ENCODE measurements around the gene ABHD2.
A peak's percentile ranks its signal among the peaks of the same experiment; 100 is the strongest.
"Not testable (repeated sequence)": the region's sequence is repeated elsewhere in the genome, so short reads cannot be mapped to it uniquely, and the experiment has no call there.

The ABHD2 gene, protein sequence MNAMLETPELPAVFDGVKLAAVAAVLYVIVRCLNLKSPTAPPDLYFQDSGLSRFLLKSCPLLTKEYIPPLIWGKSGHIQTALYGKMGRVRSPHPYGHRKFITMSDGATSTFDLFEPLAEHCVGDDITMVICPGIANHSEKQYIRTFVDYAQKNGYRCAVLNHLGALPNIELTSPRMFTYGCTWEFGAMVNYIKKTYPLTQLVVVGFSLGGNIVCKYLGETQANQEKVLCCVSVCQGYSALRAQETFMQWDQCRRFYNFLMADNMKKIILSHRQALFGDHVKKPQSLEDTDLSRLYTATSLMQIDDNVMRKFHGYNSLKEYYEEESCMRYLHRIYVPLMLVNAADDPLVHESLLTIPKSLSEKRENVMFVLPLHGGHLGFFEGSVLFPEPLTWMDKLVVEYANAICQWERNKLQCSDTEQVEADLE

GRCh38 chr15:89087830-89088604 is at the start of gene ABHD2:
Gene ABHD2, plus strand, starts transcription at chr15:89088456. Its CDS starts 27,872 bp downstream, at chr15:89116328.
- DNase-seq: peak; percentile 100

DNA sequence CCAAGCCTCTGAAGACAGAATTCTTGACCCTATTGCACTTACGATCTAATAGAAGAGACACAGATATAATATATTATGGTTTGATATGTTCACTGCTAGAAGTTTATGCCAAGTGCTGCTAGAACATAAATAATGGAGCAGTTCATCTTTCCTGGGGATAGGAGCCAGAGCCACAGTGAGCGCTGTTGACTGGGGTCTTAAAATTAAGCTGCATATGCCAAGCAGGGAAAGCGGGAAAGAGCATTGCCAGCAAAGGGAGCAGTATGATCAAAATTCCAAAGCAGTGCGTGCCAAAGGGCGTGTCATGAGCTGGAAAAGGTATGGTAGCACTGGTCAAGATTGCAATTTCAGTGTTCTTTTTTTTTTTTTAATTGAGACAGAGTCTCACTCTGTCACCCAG is 49.1 kb upstream of the ABHD2 start:
- no peak for DNase-seq

- no peak for DNase-seq
Observed at GRCh38 chr15:89041507-89041906, 46.7 kb upstream of the ABHD2 start.

DNA sequence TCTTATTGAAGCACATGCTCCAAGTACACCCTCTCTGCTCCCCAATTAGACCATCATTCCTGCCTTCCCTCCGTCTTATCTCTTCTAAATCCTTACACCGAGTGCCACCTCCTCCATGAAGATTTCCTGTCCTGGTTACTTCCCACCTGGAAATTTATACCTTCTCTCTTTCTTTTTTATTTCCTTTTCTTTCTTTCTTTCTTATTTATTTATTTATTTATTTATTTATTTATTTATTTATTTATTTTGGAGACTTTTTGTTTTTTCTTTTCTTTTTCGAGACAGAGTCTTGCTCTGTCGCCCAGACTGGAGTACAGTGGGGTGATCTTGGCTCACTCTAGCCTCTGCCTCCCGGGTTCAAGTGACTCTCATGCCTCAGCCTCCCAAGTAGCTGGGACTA is 45.9 kb upstream of the ABHD2 start:
- DNase-seq: no peak

DNA sequence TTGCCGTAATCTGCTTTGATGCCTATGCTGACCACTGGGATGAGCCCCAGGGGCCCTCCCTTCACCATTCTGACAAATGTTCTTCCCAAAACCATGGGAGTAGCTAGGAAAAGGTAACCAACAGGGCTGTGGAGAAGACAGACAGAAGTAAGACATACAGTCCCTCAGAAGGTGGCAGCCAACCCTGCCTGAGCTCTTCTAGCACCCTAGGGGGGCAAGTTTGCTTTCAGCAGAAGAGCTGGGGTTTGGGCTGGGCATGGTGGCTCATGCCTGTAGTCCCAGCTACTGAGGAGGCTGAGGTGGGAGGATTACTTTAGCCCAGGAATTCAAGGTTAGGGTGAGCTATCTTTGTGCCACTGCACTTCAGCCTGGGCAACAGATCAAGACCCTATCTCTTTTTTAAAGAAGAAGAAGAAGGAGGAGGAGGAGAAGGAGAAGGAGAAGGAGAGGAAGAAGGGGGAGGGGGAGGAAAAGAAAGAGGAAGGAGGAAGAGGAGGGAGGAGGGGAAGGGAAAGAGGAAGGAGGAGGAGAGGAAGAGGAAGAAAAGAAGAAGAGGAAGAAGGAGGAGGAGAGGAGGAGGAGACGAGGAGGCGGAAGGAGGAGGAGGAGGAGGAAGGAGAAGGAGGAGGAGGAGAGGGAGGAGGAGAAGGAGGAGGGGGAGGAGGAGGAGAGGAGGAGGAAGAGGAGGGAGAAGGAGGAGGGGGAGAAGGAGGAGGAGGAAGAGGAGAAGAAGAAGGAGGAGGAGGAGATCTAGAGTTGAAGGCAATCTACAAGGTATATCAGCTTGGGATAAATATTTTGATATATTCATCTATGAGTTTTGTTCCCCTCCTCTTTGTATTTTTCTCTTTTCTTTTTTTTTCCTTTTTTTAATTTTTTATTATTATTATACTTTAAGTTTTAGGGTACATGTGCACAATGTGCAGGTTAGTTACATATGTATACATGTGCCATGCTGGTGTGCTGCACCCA is 44.9 kb upstream of the ABHD2 start:
- DNase-seq: no peak

DNA sequence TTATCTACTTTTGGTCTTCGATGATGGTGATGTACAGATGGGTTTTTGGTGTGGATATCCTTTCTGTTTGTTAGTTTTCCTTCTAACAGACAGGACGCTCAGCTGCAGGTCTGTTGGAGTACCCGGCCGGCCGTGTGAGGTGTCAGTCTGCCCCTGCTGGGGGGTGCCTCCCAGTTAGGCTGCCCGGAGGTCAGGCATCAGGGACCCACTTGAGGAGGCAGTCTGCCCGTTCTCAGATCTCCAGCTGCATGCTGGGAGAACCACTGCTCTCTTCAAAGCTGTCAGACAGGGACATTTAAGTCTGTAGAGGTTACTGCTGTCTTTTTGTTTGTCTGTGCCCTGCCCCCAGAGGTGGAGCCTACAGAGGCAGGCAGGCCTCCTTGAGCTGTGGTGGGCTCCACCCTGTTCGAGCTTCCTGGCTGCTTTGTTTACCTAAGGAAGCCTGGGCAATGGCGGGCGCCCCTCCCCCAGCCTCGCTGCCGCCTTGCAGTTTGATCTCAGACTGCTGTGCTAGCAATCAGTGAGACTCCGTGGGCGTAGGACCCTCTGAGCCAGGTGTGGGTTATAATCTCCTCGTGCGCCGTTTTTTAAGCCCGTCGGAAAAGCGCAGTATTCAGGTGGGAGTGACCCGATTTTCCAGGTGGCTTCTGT is 39.1 kb upstream of the ABHD2 start:
- DNase-seq: not testable (repeated sequence)

DNA sequence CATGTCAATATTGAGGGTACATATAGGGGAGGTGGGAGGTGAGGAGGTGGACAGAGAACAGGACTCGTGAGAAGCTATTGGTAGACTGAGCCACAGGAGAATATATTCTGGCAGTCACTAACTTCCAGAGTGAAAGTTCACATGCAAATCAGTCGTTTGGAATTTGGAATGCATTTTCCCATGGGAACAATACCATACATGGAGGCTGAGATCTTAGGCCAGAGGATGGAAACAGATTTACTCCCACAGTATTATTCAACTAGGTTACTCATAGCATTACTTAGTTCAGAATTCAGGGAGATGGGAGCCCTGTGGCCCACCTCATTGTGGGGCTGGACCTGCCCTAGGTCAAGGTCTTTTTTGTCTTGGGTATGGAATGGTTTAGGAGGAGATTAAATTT is 36.4 kb upstream of the ABHD2 start:
- no peak for DNase-seq

DNA sequence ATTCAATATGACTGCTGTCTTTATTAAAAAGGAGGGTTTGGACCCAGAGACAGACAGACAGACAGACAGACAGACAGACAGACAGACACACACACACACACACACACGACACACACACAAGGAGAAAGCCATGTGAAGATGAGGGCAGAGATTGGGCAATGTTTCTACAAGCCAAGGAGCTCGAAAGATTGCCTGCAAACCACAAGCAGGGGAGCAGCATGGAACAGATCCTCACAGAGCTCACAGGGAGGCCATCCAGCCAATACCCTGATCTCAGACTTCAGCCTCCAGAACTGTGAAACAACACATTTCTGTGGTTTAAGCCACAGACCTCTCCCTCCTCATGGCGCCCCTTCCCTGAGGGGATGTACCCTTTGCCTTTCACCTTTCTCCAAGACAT is 35.8 kb upstream of the ABHD2 start:
- DNase-seq: no peak

DNA sequence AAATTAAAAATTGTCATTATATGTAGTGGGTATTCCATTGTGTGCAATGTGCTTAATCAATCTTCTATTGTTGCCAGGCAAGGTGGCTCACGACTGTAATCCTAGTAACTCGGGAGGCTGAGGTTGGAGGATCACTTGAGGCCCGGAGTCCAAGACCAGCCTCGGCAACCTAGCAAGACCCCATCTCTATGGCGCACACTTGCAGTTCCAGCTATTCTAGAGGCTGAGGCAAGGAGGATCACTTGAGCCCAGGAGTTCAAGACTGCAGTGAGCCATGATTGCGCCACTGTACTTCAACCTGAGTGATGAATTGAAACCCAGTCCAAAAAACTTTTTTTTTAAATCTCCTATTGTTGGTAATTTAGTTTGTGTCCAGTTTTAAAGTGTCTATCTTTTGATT is 33.4 kb upstream of the ABHD2 start:
- DNase-seq: no peak

GRCh38 chr15:89057506-89058133 is 30.6 kb upstream of the ABHD2 start:
- DNase-seq: peak; percentile 61

DNA sequence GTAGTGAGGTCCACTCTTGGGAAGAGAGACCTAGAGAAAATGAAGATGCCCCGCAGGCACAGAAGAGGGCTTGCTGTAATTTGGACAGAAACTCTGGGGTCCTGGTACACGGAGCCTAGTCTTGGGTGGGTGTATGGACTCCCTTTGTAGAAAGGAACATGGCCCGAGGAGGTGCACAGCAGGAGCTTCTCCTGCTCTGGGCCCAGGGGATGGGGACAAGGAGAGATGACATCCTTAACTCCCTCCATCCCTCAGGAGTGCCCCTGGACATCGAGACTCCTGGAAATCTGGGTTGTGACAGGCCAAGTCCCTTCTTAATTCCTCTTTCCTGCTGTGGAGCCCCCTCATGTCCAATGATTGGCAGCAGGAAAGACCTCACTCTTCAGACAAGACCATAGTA is 29.9 kb upstream of the ABHD2 start:
- DNase-seq: no peak

DNA sequence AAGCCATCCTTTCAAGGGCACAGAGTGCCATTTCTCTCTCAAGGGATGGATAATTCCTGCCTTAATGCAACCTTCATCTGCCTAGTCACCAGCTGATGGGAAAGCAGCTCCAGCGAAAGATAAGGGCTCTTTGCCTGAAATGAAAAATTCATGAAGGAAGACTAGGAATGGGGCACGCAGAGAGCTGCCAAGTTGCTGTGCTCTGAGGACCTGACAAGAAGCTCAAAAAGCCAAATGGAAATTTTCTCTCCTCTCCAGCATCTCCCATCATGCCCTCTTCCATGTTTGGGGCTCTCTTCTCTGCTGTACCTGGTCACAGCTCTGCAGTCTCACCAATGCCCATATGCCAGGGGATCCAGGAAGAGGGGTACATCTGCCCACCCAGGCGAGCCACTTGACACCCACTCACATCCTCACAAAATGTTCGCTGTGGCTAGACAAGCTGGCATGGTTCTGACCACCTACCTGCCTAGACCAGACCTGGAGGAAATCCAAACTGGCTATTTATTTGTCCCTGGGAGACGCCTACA is 29.3 kb upstream of the ABHD2 start:
- DNase-seq: no peak

GRCh38 chr15:89066280-89066679 is 22.0 kb upstream of the ABHD2 start:
- DNase-seq: no peak

- DNase-seq: no peak
Observed at GRCh38 chr15:89067751-89068150, 20.5 kb upstream of the ABHD2 start.

DNA sequence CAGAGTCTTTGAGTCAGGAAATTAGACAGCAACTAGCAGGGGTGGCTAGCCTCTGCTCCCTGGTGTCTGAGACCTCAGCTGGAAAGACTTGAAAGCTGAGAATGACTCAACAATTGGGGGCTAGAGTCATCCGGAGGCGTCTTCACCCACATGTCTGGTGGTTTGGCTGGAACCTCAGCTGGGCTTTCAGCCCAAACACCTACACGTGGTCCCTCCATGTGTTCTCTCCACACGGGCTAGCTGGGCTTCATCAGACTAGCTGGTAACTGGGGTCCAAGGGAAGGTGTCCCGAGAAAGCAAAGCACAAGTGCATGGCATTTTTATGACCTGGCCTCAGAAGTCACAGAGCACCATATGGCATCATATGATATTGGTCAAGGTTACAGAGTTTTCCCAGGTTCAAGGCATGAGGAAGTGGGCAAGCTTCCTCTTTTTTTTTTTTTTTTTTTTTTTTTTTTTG is 19.9 kb upstream of the ABHD2 start:
- DNase-seq: no peak

DNA sequence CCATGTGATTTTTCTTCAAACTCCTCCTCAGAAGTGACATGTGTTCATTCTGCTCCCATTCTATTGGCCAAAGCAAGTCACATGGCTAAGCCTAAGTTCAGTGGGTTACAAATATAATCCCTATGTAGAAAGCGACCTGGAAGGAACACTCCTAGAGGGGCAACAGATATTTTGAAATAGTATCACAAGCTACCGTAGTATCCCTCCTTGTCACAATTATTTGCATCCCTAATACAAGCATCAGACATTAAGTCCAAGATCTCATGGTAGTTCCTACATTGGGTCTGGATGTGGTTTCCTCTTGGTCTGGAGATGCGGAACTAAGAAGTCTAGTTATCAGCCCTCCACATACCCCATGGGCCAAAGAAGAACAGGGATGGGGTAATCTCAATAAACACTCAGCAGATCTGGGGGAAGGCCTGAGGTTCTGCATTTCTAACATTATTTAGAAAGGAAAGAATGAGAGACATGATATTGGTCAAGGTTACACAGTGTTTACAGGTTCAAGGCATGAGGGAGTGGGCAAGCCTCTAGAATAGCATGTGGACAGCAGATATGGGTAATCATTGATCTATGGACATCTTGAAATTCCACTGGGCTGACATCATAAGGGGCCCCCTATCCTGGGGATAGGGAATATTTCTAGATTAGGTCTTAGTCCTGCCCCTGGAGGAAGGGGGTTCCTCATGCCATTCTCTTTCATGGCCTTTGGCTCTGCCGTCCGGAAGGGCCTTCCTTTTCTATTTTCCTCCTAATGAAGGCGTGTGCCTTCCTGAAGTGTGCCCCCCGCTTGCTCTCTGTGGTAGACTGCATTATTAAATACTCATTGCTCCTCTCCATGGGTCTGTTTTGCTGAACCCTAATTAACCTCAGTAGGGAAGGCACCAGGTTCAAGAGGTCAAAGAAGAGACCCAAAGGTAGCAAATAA is 17.8 kb upstream of the ABHD2 start:
- no peak for DNase-seq

- no peak for DNase-seq
Observed at GRCh38 chr15:89071471-89071870, 16.8 kb upstream of the ABHD2 start.

DNA sequence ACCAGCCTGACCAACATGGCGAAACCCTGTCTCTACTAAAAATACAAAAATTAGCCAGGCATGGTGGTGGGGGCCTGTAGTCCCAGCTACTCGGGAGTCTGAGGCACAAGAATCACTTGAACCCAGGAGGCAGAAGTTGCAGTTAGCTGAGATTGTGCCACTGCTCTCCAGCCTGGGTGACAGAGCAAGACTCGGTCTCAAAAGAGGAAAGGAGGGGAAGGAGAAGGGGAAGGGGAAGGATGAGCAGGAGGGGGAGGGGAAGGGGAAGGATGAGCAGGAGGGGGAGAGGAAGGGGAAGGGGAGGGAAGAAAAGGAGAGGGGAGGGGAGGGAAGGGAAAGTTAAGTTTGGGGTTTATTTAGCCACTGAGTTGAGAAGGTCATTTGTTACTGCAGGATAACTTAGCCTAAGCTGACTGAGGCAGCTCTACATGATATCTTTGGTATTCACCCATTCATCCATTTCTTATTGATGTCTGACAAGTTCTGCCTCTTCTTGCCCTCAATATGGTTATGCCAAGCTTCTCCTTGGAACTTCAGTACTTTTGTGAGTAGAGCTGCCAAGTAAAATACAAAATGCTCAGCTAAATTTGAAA is 15.9 kb upstream of the ABHD2 start:
- DNase-seq: no peak

DNA sequence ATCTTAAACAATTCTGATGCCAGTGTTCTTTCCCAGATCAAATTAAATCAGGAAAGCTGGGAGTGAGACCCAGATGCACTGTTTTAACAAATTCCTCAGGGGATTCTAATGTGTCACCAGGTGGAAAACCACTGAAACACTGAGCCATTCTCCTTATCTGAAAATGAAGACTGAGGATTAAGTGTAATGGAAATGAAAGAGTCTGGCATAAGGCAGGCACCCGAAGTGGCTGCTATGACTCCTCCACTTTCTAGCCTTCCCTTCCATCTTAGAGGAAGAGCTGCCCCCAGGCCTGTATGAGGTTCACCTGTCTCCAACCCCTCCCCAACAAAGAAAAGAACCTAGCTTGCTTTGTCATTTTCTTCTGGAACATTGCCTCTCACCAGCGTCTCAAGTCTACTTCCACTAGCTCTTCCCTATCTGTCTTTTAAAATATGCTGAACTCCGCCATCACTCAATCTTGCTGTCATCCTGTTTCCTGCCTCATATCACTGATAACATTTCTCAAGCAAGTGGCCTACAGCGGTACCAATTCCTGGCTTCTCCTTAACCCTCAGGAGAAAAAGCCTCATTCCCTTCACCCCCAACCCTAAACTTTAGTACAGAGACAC is 13.7 kb upstream of the ABHD2 start:
- no peak for DNase-seq
